Suppressor macrophage (primary cell): ENCODE measurements around the gene HRNR.

Source experiments
- DNase-seq, 4 experiments: peaks; one replicate each; pipeline ENCODE4 v3.0.0-alpha.2; 2020 to 2022

Gene HRNR

DNA sequence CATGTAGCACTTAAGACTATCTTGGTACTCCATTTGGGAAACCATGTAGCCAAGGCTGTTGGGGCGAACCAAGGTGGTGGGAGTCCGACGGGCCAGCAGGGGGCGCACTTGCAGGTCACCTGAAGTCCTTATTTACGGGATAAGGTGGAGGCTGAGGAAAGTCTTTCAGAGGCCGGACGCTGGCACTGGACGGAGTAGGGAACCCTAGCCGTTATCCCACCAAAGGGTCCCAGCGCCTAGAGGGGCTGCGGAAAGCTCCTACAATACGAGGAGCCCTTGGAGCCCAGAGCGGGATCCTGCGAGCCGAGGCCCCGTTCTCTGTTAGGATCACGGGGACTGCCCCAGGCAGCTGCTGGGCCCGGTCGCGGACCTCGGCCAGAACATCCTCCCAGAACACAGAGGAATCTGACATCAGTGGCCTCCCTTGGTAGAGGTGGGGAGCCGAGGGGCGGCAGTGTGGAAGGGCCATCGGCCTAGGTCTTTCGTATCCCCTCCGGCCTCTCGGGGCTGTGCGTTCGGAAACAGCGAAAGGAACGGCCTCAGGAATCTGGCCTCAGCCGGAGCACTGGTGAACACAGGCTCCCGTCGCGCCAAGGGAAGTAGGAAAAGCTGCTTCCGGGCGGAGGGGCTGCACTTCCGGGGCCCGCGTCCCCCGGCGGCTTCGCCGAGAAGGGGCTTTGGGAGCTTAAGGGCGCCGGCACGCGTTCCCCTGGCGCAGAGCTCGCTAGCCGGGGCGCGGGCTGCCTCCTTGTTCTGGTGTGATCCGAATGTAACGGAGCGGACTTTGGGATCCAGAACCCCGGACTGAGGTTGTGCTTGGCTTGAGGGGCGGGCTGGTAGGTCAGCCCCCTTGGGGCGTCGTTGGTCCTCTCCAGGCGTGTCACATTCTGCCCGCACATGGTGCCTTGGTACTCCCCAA is 35.1 kb downstream of the HRNR start:
- DNase-seq = peak; percentile 73 to 91 (median 81)

DNA sequence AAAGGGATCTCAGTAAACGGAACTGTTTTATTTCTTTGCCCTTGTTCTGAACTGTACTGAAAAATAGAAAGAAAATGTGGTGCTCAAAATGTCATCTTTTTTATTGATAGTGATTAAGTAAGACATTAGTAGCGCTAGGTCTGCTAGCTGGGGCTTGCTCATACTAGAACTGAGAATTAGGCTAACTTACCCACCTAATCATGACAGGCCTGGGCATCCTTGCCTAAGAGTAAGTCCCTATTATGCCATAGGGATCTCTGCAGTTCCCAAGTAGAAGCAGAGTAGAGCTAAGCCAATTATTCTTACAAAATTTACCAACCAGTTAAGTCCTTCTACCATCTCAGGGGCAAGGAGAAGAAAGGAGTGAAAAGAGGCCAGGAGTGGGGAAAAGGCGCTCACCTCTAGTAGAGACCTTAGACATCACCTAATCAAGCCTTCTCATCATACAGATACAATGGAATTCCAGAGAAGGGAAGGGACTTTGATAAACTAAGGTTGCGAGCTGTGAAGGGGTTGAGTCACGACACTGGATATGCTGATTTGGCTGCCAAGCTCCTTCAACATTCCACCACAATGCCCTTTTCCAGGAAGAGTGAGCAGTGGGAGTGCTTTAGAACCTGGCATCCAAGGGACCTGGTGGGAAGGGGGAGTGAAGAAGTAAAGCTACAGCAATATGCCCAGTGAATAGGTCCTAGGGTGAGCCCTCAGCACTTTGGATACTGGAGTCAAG is 37.3 kb downstream of the HRNR start:
- DNase-seq = no peak

DNA sequence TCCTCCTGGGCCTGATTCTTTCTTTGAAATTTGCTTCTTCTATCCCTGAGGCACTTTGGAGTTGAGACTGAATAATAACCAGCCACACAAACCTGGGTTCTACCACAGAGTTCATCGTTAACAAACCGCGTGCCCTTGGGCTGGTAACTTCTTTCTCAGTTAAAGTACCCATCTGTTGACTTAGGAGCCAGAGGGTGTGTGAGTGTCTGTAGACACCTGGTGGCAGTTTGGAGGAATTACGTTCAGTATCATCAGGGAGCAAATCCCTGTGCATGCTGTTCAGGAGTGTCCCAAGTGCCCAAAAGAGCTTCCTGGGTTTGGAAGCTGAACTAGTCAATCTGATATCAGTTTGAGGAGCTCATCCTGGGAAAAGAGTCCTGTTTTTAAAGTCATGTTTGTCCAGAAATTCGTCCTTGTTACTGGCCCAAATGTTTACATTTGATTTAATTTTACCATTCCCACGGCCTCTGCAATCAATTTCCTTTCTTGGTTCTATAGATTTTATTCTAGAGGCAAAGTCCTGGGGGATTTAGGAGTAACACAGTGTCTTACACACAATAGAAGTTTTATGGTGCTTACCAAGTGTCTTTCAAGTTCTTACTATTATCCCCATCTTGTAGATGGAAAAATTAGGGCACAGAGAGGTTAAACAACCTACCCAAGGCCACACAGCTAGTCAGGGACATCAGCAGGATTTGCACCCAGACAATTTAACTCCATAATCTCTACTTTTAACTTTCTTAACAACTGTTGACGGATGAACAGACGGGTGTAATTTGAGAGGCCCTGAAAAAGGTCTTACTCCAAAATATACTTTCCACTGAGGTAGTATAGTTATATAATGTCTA is 38.2 kb downstream of the HRNR start:
- peak; percentile 58 to 82 (median 68) for DNase-seq

DNA sequence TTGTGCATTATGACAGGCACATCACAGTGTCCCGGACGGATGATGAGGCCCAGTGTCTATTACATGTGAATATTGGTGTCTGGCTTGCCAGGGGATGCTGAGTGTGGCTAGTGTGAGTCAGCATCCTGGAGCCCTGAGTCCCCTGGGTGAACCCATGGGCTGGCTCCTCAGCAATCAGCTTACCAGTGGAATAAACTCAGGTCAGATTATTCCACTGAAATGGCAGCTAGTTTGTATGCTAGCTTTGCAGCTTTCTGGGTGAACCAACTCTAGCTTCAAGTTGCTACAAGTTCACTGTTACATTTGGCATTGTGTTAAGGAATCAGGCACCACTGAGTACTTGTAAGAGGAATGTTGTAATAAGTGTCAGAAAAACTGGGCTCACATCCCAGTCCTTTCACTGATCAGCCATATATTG is 41.0 kb downstream of the HRNR start:
- DNase-seq = no peak

DNA sequence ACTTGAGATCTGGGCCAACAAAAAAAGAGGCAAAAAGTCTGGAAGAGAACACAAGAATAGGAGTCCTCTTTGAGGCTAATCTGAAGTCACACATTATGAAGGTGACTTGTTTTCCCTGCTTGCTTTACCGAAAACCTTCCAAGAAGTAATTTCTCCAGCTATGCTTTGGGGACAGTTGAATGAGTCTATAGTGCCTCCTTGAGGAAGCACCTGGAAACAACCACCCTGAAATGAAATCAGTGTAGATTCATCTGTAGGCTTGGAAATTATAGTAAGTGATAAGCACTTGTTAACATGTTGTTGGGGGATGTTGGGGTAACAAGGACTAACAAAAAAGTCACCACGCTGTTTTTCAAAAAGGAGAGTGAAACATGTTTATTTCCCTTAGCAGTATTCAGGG is 41.6 kb downstream of the HRNR start:
- DNase-seq = peak; percentile 57 to 76 (median 62)

DNA sequence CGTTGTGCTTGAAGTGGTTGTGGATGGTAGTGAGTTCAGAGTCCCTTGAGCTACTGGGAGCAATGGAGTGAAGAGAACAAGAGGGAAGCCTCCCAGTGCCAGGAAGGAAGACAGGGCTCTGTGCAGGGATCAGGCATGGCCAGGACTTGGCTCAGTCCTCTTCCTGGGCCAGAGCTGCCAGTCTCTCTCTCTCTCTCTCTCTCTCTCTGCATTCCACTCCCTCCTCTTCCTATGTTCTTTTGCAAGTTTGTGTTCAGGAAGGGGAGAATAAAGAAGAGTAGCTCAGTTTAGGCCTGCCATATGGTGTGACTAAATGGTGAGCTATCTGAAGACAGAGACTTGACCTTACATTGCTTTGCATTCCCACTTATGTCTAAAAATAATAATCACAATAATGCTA is 44.4 kb downstream of the HRNR start:
- no peak for DNase-seq

DNA sequence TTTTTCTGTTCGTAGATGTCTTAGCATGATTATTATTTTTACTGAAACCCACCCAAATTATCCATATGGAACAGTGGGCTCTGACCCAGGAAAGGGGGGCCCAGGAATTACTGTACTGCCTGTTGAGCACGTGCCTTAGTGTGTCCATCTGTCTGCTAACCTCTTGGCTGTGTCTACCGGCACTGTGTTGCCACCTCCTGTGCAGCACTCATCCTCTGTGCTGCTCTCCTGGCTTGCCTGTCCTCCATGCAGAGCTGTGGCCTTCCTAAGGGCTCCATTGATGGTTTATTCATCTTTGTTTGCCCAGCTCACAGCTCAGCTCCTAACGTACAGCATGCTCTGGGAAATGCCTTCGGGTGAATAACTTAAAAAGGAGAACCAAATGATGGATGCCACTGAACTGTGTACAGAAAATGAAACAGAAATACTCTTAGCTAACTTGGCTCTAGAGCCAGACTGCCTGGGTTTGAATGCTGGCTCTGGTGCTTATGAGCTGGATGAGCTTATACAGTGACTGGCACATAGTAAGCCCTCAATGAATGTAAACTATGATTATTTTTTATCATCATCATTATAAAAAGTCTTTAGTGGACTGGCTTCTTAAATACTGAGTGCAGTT is 53.6 kb downstream of the HRNR start:
- peak in 3 of 4 experiments; percentile 18 to 52 (median 31) for DNase-seq

DNA sequence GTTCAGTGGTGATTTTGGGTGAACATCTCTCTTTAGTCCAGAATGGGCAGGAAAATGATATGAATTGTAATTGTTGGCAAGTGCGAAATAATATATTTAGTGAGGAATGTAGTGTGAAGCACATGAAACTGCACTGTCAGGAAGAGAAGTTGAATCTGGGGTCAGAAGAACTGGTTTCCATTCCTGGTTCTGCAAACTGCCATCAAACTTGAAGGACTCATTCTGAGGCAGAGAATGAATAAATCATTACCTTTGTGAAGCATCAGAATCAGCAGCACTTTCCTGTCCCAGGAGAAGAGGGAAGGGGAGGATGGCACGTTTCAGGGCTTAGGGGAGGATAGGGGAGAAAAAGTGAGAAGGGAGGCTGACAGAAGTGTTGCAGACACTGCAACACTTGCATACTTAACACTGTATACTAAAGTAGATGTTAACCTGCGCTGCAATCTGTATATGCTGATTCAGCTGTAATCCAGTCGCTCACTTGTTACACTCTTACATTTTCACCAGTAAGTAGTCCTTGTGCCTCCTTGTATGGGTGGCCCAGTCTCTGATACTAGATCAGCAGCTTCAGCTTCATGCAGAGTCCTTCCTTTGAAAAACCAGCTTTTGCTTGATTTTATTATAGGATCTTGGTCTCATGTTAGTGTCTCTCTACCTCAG is 54.5 kb downstream of the HRNR start:
- DNase-seq = peak; percentile 32 to 62 (median 41)

DNA sequence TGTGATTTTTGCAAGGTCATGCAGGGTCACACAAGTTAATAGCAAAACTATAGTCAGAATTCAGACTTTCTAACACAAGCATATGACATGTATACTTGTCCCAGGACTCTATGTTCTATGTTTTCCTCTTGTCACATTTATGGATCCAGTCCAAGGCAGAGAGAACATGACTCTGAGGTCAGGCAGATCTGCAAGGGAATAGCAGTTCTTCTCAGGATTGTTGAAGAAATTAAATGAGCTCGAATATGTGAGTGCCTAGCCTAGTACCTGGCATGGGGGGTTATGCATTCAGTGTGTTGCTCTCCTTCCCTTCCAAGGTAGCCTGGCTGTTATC is 55.5 kb downstream of the HRNR start:
- no peak for DNase-seq

DNA sequence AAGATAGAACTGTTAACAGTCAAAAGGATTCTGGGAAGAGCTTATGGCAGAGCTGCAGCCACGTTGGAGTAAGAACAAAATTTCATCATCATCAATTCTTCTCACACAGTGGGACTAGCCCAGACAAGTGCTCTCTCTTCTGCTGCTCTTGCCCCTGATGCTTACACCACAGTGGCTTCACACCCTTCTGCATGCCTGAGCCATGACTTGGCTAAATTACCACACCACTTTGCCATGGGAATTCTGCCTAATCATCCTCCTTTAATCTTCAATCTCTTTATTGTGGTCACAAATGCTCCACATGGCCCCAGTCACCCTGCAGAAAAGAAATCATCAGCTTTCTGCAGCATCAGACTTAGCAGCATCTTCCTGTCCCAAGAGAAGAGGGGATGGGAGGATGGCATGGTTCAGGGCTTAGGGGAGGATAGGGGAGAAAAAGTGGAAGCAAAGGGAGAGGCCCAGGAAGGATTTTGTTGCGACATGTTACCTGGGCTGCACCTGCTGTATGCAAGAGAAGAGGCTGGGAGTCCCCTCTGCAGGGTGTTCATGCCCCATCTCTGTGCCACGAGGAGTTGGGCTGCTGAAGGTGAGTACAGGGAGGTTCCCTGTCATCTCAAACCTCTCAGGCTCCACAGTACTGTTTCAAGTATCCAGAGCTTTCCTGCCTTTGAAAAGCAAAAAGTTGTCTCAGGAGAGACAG is 56.0 kb downstream of the HRNR start:
- DNase-seq = no peak

DNA sequence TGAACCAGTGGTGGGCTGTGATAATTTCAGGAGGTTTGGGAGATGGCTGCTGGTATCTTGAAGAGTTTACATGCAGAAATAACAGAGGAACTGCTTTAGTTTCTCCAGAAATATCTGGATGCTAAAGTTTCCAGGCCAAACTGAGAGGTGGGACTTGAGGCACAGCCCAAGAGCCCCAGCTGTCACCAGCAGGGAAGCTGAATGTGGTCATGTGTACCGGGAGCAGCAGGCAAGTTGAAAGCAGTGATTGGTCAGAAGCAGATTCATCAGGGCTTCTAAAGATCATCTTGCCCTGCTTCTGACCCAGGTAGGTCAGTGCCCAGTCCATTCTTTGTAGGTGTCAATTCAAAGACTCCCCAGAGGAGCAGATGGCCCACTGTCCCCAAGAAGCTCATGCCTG is 57.0 kb downstream of the HRNR start:
- DNase-seq = no peak

DNA sequence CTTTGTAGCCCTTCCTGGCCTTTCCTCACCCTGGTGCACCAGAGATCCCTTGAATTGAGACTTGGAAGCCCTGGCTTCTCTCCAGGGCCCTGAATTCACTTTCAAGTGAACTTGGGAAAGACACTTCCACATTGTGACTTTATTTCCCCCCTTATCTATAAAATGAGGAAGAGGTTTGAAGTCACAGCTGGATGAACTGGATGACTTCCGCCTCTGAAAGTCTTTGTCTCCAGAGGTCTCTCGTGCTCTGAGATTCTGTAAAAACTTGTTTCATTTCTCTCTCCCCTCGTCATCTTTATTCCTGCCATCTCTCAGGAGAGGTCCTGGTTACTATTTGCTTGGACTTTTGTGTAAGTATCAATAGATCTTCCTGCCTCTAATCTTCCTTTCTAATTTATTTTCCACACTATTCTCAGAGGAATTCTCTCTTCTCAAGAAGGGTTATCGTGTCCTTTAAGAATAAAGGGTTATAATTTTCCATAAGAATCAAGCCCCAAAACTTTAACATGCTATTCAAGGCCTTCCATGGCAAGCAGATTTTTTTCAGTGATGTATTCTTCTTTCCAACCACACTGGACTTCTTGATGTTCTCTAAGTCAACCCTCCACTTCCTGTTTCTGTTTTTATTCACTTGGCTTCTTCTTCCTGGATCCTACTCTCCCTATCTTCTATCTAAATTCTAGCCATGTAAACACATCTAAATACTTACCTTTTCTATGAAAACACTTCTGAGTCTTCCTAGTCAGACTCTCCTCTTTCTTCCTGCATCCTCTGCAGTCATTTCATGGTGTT is 58.5 kb downstream of the HRNR start:
- DNase-seq = peak; percentile 51 to 78 (median 67)

DNA sequence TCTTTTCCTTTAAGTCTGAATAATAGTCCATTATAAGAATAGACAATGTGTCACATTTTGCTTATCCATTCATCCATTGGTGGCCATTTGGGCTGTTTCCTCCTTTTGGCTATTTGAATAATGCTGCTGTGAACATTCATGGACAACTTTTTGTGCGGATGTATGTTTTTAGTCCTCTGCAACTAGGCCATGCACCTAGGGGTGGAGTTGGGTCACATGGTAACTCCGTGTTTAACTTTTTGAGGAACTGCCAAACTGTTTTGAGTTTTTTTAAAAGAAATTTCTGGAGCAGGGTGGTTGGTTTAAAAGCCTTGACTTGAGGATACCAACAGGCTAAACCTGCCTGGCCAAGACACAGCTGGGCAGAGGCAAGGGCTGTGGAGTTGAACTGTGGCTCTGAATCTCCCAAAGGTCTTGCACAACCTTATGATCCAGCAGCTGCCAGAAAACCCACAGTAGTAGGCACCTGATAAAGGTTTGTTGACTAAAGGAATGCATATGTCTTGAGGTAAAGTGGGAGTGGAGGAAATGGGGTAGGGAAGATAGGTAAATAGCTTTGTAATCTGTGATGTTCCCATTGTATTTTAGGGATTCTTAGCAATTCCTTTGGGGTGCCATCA is 59.4 kb downstream of the HRNR start:
- peak; percentile 42 to 63 (median 52) for DNase-seq

DNA sequence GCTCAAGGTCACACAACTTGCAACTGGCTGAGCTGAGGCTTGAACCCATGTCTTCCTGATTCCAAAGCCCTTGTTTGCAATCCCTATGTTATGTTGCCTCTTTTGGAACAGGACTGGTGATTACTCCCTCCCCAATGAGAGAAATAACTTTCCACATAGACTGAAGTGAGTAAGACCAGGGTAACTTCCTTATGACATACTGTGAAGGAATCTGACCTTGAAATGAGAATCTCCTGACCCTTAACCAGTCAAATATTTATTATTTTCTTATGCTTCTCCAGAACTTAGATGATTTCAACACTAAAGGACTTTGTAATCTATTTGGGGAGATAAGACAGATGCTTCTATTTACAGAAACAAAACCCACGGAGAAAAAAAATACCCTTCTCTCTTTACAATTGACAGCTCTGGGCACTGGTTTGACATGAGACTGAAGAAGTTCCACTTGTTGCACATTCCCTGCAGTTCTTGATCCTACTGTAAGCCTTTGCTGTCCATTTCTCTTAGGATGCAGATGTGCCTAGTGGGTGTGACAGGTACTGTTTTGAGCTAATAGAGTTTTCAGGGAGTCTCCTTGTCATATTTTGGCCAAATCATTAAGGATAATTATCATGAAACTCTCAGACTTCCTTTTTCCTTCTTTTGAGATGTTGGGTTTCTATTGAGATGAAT is 61.1 kb downstream of the HRNR start:
- DNase-seq = peak; percentile 54 to 86 (median 70)
